HEK293 (cell line): ENCODE results near the gene RGL2.
A peak's percentile ranks its signal among the peaks of the same experiment; 100 is the strongest.

Experiments
- GLIS1 ChIP-seq: fragments of 450-650 bp; formaldehyde crosslinking; IDR thresholded peaks from 2 replicates; pipeline ENCODE4 v1.5.1; 2016; ENCODE audit warnings: missing biosample characterization, missing genetic modification characterization
- HIC1 ChIP-seq: fragments of 450-650 bp; formaldehyde crosslinking; IDR thresholded peaks from 2 replicates; pipeline ENCODE4 v1.5.1; 2016; ENCODE audit warnings: missing biosample characterization, missing genetic modification characterization
- TCF7L2 ChIP-seq: IDR thresholded peaks from 2 replicates; pipeline ENCODE4 v1.6.1; 2011; ENCODE audit warnings: low read depth, mild to moderate bottlenecking, inconsistent platforms, low read length, moderate library complexity, borderline replicate concordance
- ZBTB10 ChIP-seq: fragments of 450-650 bp; formaldehyde crosslinking; IDR thresholded peaks from 2 replicates; pipeline ENCODE4 v1.5.1; 2016; ENCODE audit warnings: missing biosample characterization, missing genetic modification characterization
- ZBTB20 ChIP-seq: fragments of 450-650 bp; formaldehyde crosslinking; IDR thresholded peaks from 2 replicates; pipeline ENCODE4 v1.5.1; 2016; ENCODE audit warnings: missing biosample characterization, missing genetic modification characterization
- ZNF132 ChIP-seq: fragments of 450-650 bp; formaldehyde crosslinking; IDR thresholded peaks from 2 replicates; pipeline ENCODE4 v1.5.1; 2017; ENCODE audit warnings: missing biosample characterization, missing genetic modification characterization, borderline replicate concordance
- ZNF140 ChIP-seq: fragments of 450-650 bp; formaldehyde crosslinking; IDR thresholded peaks from 2 replicates; pipeline ENCODE4 v1.5.1; 2016; ENCODE audit warnings: missing biosample characterization, missing genetic modification characterization
- ZNF148 ChIP-seq: fragments of 450-650 bp; formaldehyde crosslinking; IDR thresholded peaks from 2 replicates; pipeline ENCODE4 v1.5.0; 2017; ENCODE audit warnings: missing biosample characterization, missing genetic modification characterization, borderline replicate concordance
- ZNF174 ChIP-seq: fragments of 450-650 bp; formaldehyde crosslinking; IDR thresholded peaks from 2 replicates; pipeline ENCODE4 v1.5.0; 2017; ENCODE audit warnings: missing biosample characterization, mild to moderate bottlenecking, missing genetic modification characterization
- ZNF366 ChIP-seq: fragments of 450-650 bp; formaldehyde crosslinking; conservative IDR thresholded peaks from 2 replicates; pipeline ENCODE4 v1.5.1; 2016; ENCODE audit warnings: missing biosample characterization, missing genetic modification characterization
- ZNF416 ChIP-seq: fragments of 450-650 bp; formaldehyde crosslinking; IDR thresholded peaks from 2 replicates; pipeline ENCODE4 v1.5.1; 2016; ENCODE audit warnings: missing biosample characterization, missing genetic modification characterization
- ZNF433 ChIP-seq: fragments of 450-650 bp; formaldehyde crosslinking; IDR thresholded peaks from 2 replicates; pipeline ENCODE4 v1.5.1; 2016; ENCODE audit warnings: missing biosample characterization, missing genetic modification characterization, low read depth
- ZNF621 ChIP-seq: fragments of 450-650 bp; formaldehyde crosslinking; IDR thresholded peaks from 2 replicates; pipeline ENCODE4 v1.5.1; 2017; ENCODE audit warnings: missing biosample characterization, missing genetic modification characterization
- ZNF654 ChIP-seq: fragments of 450-650 bp; formaldehyde crosslinking; IDR thresholded peaks from 2 replicates; pipeline ENCODE4 v1.5.1; 2016; ENCODE audit warnings: low read depth, missing biosample characterization, missing genetic modification characterization
- ZNF658 ChIP-seq: fragments of 450-650 bp; formaldehyde crosslinking; IDR thresholded peaks from 2 replicates; pipeline ENCODE4; 2016; ENCODE audit warnings: missing biosample characterization, missing genetic modification characterization
- ZNF660 ChIP-seq: fragments of 450-650 bp; IDR thresholded peaks from 2 replicates; pipeline ENCODE4 v1.5.1; 2018; ENCODE audit warnings: missing biosample characterization, mild to moderate bottlenecking, missing genetic modification characterization
- ZNF677 ChIP-seq: fragments of 450-650 bp; IDR thresholded peaks from 2 replicates; pipeline ENCODE4 v1.5.0; 2018; ENCODE audit warnings: missing biosample characterization, mild to moderate bottlenecking, missing genetic modification characterization, moderate library complexity
- ZNF785 ChIP-seq: fragments of 450-650 bp; formaldehyde crosslinking; IDR thresholded peaks from 2 replicates; pipeline ENCODE4 v1.5.1; 2016; ENCODE audit warnings: missing biosample characterization, missing genetic modification characterization
- TF ChIP-seq, protein P1 (sequence below): fragments of 450-650 bp; IDR thresholded peaks from 2 replicates; pipeline ENCODE4 v1.5.1; 2018; ENCODE audit warnings: missing biosample characterization, missing genetic modification characterization
- TF ChIP-seq, protein P2 (sequence below): fragments of 450-650 bp; formaldehyde crosslinking; IDR thresholded peaks from 2 replicates; pipeline ENCODE4 v1.5.1; 2017; ENCODE audit warnings: missing biosample characterization, missing genetic modification characterization
- TF ChIP-seq, protein P3 (sequence below): fragments of 450-650 bp; formaldehyde crosslinking; IDR thresholded peaks from 2 replicates; pipeline ENCODE4 v1.5.1; 2016; ENCODE audit warnings: missing biosample characterization, missing genetic modification characterization, low read depth
- TF ChIP-seq, protein P4 (sequence below): fragments of 450-650 bp; formaldehyde crosslinking; IDR thresholded peaks from 2 replicates; pipeline ENCODE4 v1.5.1; 2016; ENCODE audit warnings: missing biosample characterization, missing genetic modification characterization, borderline replicate concordance

Gene RGL2

GRCh38 chr6:33271468-33272274 is 27.1 kb downstream of the RGL2 start, which contains the start of the genes RPS18 and VPS52 (continued):
- TF ChIP-seq HIC1 (tag by site-specific recombination) (peak; percentile 79), GLIS1 (tag by site-specific recombination) (no peak), ZNF433 (tag by site-specific recombination) (no peak), ZNF416 (tag by site-specific recombination) (no peak), ZBTB20 (peak; percentile 100), ZNF677 (no peak), ZNF658 (tag by site-specific recombination) (no peak), ZNF621 (no peak), ZNF148 (tag by site-specific recombination) (no peak), ZNF654 (tag by site-specific recombination) (no peak), ZBTB10 (tag by site-specific recombination) (peak; percentile 75), ZNF366 (tag by site-specific recombination) (no peak), ZNF140 (no peak), ZNF174 (no peak), ZNF785 (tag by site-specific recombination) (0 out of 2 replicates have a peak, but pooled peaks have one; percentile 15), ZNF132 (tag by site-specific recombination) (no peak), ZNF660 (tag by site-specific recombination) (peak; percentile 92), TCF7L2 (no peak)
- TF ChIP-seq, protein P1, sequence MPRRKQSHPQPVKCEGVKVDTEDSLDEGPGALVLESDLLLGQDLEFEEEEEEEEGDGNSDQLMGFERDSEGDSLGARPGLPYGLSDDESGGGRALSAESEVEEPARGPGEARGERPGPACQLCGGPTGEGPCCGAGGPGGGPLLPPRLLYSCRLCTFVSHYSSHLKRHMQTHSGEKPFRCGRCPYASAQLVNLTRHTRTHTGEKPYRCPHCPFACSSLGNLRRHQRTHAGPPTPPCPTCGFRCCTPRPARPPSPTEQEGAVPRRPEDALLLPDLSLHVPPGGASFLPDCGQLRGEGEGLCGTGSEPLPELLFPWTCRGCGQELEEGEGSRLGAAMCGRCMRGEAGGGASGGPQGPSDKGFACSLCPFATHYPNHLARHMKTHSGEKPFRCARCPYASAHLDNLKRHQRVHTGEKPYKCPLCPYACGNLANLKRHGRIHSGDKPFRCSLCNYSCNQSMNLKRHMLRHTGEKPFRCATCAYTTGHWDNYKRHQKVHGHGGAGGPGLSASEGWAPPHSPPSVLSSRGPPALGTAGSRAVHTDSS (tag by site-specific recombination) = peak; percentile 8; the same call in 1 of the 2 replicates
- TF ChIP-seq, protein P2, sequence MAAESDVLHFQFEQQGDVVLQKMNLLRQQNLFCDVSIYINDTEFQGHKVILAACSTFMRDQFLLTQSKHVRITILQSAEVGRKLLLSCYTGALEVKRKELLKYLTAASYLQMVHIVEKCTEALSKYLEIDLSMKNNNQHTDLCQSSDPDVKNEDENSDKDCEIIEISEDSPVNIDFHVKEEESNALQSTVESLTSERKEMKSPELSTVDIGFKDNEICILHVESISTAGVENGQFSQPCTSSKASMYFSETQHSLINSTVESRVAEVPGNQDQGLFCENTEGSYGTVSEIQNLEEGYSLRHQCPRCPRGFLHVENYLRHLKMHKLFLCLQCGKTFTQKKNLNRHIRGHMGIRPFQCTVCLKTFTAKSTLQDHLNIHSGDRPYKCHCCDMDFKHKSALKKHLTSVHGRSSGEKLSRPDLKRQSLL (tag by site-specific recombination) = 0 out of 2 replicates have a peak, but pooled peaks have one; percentile 4
- TF ChIP-seq, protein P3, sequence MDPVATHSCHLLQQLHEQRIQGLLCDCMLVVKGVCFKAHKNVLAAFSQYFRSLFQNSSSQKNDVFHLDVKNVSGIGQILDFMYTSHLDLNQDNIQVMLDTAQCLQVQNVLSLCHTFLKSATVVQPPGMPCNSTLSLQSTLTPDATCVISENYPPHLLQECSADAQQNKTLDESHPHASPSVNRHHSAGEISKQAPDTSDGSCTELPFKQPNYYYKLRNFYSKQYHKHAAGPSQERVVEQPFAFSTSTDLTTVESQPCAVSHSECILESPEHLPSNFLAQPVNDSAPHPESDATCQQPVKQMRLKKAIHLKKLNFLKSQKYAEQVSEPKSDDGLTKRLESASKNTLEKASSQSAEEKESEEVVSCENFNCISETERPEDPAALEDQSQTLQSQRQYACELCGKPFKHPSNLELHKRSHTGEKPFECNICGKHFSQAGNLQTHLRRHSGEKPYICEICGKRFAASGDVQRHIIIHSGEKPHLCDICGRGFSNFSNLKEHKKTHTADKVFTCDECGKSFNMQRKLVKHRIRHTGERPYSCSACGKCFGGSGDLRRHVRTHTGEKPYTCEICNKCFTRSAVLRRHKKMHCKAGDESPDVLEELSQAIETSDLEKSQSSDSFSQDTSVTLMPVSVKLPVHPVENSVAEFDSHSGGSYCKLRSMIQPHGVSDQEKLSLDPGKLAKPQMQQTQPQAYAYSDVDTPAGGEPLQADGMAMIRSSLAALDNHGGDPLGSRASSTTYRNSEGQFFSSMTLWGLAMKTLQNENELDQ (tag by site-specific recombination) = no peak
- TF ChIP-seq, protein P4, sequence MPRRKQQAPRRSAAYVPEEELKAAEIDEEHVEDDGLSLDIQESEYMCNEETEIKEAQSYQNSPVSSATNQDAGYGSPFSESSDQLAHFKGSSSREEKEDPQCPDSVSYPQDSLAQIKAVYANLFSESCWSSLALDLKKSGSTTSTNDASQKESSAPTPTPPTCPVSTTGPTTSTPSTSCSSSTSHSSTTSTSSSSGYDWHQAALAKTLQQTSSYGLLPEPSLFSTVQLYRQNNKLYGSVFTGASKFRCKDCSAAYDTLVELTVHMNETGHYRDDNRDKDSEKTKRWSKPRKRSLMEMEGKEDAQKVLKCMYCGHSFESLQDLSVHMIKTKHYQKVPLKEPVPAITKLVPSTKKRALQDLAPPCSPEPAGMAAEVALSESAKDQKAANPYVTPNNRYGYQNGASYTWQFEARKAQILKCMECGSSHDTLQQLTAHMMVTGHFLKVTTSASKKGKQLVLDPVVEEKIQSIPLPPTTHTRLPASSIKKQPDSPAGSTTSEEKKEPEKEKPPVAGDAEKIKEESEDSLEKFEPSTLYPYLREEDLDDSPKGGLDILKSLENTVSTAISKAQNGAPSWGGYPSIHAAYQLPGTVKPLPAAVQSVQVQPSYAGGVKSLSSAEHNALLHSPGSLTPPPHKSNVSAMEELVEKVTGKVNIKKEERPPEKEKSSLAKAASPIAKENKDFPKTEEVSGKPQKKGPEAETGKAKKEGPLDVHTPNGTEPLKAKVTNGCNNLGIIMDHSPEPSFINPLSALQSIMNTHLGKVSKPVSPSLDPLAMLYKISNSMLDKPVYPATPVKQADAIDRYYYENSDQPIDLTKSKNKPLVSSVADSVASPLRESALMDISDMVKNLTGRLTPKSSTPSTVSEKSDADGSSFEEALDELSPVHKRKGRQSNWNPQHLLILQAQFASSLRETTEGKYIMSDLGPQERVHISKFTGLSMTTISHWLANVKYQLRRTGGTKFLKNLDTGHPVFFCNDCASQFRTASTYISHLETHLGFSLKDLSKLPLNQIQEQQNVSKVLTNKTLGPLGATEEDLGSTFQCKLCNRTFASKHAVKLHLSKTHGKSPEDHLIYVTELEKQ (tag by site-specific recombination) = peak; percentile 70; the same call in 1 of the 2 replicates
